CD8-positive, alpha-beta memory T cell (primary cell): ENCODE data around the gene IGFBP2. TPM values are rescaled to one million over a fixed set of nuclear protein-coding genes. Genes with fewer than 3 reads are reported as not detected.

Experiments used
- CTCF ChIA-PET: fragments of 350-600 bp; sonication (Branson Sonifier 250); formaldehyde crosslinking; loops from one replicate; lab custom pipeline; 2021; ENCODE audit warnings: antibody characterized with exemption; lab: Charles Lee
- POLR2A ChIA-PET: fragments of 350-600 bp; sonication (Branson Sonifier 250); formaldehyde crosslinking; loops from one replicate; lab custom pipeline; 2021; ENCODE audit warnings: antibody characterized with exemption; lab: Charles Lee
- DNase-seq, 5 donors: peaks; one replicate each; pipeline versions ENCODE4 v3.0.0 to v3.0.0-alpha.2; 2020 to 2022; ENCODE audit warnings: mixed read lengths in 1 of 5
- H3K27ac ChIP-seq: one replicate; pipeline ENCODE4 v1.7.0; 2013; ENCODE audit warnings: low read depth, mild to moderate bottlenecking, low read length, moderate library complexity
- H3K27me3 ChIP-seq: 2 replicates; pipeline ENCODE4 v1.7.0; 2013; ENCODE audit warnings: low read length, mild to moderate bottlenecking; ENCODE audit not compliant: insufficient read depth, poor library complexity, severe bottlenecking
- H3K36me3 ChIP-seq: 2 replicates; pipeline ENCODE4 v1.7.0; 2013; ENCODE audit warnings: mild to moderate bottlenecking, low read length, moderate library complexity; ENCODE audit not compliant: insufficient read depth
- H3K4me1 ChIP-seq: 2 replicates; pipeline ENCODE4 v1.7.0; 2013; ENCODE audit warnings: mild to moderate bottlenecking, low read length, moderate library complexity; ENCODE audit not compliant: insufficient read depth
- H3K4me3 ChIP-seq: 2 replicates; pipeline ENCODE4 v1.7.0; 2013; ENCODE audit warnings: mild to moderate bottlenecking, low read length
- H3K9me3 ChIP-seq: 2 replicates; pipeline ENCODE4 v1.7.0; 2013; ENCODE audit warnings: mild to moderate bottlenecking, low read length
- H3K27ac Mint-ChIP-seq, 8 donors: one replicate each; pipeline ENCODE4 v1.8.0; 2020 to 2021; ENCODE audit warnings: mixed read lengths in 8 of 8, mild to moderate bottlenecking in 6 of 8, inconsistent platforms in 3 of 8, moderate library complexity in 3 of 8
- H3K27me3 Mint-ChIP-seq, 2 donors: one replicate each; pipeline ENCODE4 v1.8.0; 2020 to 2021; ENCODE audit warnings: mixed read lengths in 2 of 2, mild to moderate bottlenecking in 1 of 2, moderate library complexity in 1 of 2
- H3K36me3 Mint-ChIP-seq, 3 donors: one replicate each; pipeline ENCODE4 v1.8.0; 2020 to 2021; ENCODE audit warnings: mixed read lengths in 3 of 3, inconsistent platforms in 1 of 3, mild to moderate bottlenecking in 1 of 3
- H3K4me1 Mint-ChIP-seq, 3 donors: one replicate each; pipeline ENCODE4 v1.8.0; 2020 to 2021; ENCODE audit warnings: mixed read lengths in 3 of 3, inconsistent platforms in 1 of 3, mild to moderate bottlenecking in 1 of 3
- H3K4me3 Mint-ChIP-seq, 7 donors: one replicate each; pipeline ENCODE4 v1.8.0; 2020 to 2021; ENCODE audit warnings: mixed read lengths in 7 of 7, mild to moderate bottlenecking in 6 of 7, moderate library complexity in 4 of 7, inconsistent platforms in 2 of 7
- H3K9me3 Mint-ChIP-seq, 5 donors: one replicate each; pipeline ENCODE4 v1.8.0; 2020 to 2022; ENCODE audit warnings: mixed read lengths in 5 of 5, mild to moderate bottlenecking in 3 of 5, moderate library complexity in 2 of 5, inconsistent platforms in 1 of 5
- polyA plus RNA-seq: library from polyadenylated mRNA; unstranded; fragments of 300-500 nt; fragmentation: Illumina TruSeq; gene quantifications from one replicate; pipeline ENCODE4 v1.2.3, GENCODE V29; 2021
- total RNA-seq, 2 experiments: library from RNA; stranded (reverse); gene quantifications; one replicate each; pipeline ENCODE4 v1.2.3, GENCODE V29; 2021

IGFBP2 gene
- total and polyA plus RNA-seq, 3 experiments from 2014 or later: 0.84 to 1.2 (median 1.1) TPM

DNA sequence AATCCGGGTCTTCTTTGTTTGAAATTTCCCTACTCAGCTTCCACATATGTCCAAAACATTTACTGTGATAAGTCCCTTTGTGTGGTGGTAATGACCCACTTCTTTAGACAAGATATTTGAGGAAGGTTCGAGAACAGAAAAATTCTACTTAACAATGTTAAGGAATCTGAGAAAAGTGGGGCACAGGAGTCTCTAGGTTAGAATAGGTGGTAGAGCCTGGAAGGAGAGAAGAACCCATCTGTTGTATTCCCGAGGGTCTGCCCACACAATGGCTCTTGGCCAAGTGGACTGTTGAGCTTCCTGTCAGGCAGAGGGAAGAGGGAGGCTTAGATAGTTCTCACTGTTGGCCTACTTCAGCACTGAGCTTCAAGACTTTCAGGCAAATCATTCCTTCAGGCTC, 4.3 kb downstream of the IGFBP2 start:
- ChIA-PET POLR2A (no interaction called here), CTCF (no interaction called here)
- peaks cover 31 to 57% of the 10 kb centered on the region in 2 donors for H3K27me3 Mint-ChIP-seq
- H3K4me1 ChIP-seq: no peaks in the 10 kb centered on the region
- no peak overlapping the region for H3K4me3 ChIP-seq
- H3K36me3 Mint-ChIP-seq: no peaks in the 10 kb centered on the region
- DNase-seq: no peak
- no peaks in the 10 kb centered on the region for H3K36me3 ChIP-seq
- H3K9me3 ChIP-seq: no peaks in the 10 kb centered on the region
- H3K27ac ChIP-seq: no peak overlapping the region
- H3K27ac Mint-ChIP-seq: peak overlapping the region in 1 of 8 donors; percentile 47
- peaks cover 19 to 23% (median 23%) of the 10 kb centered on the region in 3 donors for H3K4me1 Mint-ChIP-seq
- no peaks in the 10 kb centered on the region for H3K9me3 Mint-ChIP-seq
- peaks cover 22% of the 10 kb centered on the region for H3K27me3 ChIP-seq
- no peak overlapping the region for H3K4me3 Mint-ChIP-seq

DNA sequence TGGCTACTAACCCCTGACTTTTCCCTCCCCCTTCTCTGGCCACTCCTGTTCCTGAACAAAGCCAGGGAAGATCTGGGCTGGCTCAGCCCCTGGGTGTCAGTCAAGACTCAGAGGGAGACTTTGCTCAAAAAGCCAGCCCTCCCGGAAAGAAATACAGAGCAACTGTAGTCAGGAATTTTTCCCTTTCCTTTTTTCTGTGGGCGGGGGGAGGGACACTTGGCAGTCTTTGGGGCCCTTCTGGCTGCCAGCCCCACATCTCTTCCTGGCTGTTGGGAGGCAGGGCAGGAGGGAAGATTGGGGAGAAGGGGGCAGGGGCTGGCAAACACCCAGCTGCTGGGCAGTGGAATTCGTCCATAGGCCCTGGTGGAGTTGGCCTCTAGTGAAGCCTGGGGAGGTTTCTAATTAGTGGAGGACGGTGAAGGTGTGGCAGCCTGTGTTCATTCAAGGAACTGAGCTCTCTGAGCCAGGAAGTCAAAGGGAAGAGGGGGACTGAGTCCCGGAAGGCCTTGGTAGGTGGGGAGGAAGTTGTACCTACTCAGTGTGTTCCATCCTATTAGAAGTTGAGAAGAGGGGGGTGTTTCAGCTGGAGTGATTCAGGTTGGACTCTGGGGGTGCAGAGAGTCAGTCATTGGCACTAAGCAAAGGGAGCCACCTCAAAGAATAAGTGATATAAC, 10.9 kb downstream of the IGFBP2 start:
- Histone ChIP-seq H3K27me3 (no peaks in the 10 kb centered on the region), H3K9me3 (no peaks in the 10 kb centered on the region), H3K4me1 (no peaks in the 10 kb centered on the region), H3K27ac (no peak overlapping the region), H3K4me3 (no peak overlapping the region), H3K36me3 (no peaks in the 10 kb centered on the region)
- Mint-ChIP-seq H3K4me1 (peaks cover 0 to 6% (median 0%) of the 10 kb centered on the region in 3 donors), H3K9me3 (no peaks in the 10 kb centered on the region), H3K27ac (no peak overlapping the region), H3K36me3 (peaks cover 0 to 1% (median 0%) of the 10 kb centered on the region in 3 donors), H3K4me3 (no peak overlapping the region), H3K27me3 (peaks cover 0 to 40% of the 10 kb centered on the region in 2 donors)
- ChIA-PET POLR2A (no interaction called here), CTCF (interaction anchor here (0.9 kb wide), 1 partner anchor 22 kb away, joined by 3 read pairs; no protein-coding TSS in a partner anchor)
- no peak for DNase-seq

DNA sequence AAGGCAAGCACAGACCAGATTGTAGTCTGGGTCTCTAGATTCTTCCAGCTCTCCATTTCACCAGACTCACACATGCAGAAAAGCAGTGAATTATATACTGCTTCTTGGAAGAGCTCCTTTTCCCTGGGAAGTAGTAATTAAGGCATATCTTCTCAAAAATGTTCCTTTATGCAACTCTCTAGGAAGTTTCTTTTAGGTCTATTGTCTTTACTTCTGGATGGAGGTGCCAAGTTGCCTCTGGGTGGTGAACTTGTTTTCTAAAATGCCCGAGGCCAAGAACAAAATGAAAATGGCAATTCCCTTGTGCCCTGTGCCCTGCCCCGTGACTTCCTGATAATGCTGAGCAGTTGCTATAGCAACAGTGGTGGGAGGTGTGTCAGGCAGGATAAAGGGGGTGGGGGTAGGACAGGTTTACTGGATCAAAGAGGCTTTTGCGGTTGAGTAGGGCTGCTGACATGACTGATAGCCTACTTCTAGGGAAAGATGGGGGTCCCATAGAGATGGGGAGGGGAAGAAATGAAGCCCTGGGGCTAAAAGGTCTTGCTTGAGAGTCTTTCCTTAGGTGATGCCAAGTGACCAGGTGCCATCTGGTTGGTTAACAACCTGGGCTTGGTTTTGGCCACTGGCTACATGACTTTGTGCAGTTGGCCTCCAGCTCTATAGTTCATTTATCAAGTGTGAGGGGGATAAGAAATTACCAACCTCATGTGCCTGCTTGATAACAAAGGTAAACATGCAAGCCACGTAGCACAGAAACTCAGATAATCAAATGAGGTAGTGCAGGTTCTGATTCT, 11.8 kb downstream of the IGFBP2 start:
- Histone ChIP-seq H3K4me3 (no peak overlapping the region), H3K9me3 (no peaks in the 10 kb centered on the region), H3K4me1 (no peaks in the 10 kb centered on the region), H3K27me3 (no peaks in the 10 kb centered on the region), H3K27ac (no peak overlapping the region), H3K36me3 (no peaks in the 10 kb centered on the region)
- Mint-ChIP-seq H3K27me3 (peaks cover 0 to 37% of the 10 kb centered on the region in 2 donors), H3K36me3 (peaks cover 0 to 1% (median 0%) of the 10 kb centered on the region in 3 donors), H3K4me3 (no peak overlapping the region), H3K27ac (peak overlapping the region in 1 of 8 donors; percentile 8), H3K4me1 (peaks cover 0 to 6% (median 0%) of the 10 kb centered on the region in 3 donors), H3K9me3 (no peaks in the 10 kb centered on the region)
- DNase-seq: no peak
- ChIA-PET CTCF (no interaction called here), POLR2A (no interaction called here)

DNA sequence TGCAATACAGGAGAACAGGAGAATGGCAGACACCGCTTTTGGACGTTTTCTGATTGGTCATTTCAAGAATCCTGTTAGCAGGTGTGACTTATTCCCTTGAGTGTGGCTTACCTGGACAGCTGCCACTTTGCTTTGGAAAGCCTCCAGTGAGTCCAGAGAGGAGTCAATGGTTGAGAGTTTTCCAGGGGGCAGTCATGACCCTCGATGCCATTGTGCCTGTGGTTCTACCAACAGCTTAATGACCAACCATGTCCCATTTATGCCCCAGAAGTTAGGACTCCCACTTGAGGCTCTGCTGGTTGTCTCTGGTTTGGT, 12.4 kb downstream of the IGFBP2 start:
- Mint-ChIP-seq H3K36me3 (peaks cover 0 to 1% (median 0%) of the 10 kb centered on the region in 3 donors), H3K27ac (no peak overlapping the region), H3K4me3 (no peak overlapping the region), H3K4me1 (peaks cover 0 to 6% (median 0%) of the 10 kb centered on the region in 3 donors), H3K9me3 (no peaks in the 10 kb centered on the region), H3K27me3 (peaks cover 0 to 36% of the 10 kb centered on the region in 2 donors)
- Histone ChIP-seq H3K36me3 (no peaks in the 10 kb centered on the region), H3K27me3 (no peaks in the 10 kb centered on the region), H3K9me3 (no peaks in the 10 kb centered on the region), H3K4me3 (no peak overlapping the region), H3K27ac (no peak overlapping the region), H3K4me1 (no peaks in the 10 kb centered on the region)
- ChIA-PET CTCF (no interaction called here), POLR2A (no interaction called here)
- no peak for DNase-seq

DNA sequence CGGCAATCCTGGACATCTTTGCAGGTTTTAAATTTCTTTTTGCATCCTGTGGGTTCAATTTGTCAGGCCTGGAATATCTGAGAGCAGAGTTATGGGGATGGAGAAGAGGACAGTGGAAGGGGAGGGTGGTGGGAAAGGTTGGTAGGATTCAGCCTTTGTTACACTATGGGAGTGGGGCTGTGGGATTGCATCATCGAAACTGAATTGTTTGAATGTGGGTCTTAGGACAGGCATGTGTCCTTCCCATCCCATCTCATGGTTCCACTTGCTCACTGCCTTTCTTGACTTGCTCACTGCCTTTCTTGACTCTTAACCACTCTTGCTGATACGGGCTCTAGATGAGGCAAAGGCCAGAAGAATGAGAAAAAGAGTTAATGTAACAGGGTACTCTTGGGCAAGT, 12.9 kb downstream of the IGFBP2 start:
- POLR2A ChIA-PET: no interaction called here
- H3K9me3 ChIP-seq: no peaks in the 10 kb centered on the region
- no peaks in the 10 kb centered on the region for H3K36me3 ChIP-seq
- no peak overlapping the region for H3K27ac ChIP-seq
- Mint-ChIP-seq H3K4me1 (peaks cover 0 to 6% (median 0%) of the 10 kb centered on the region in 3 donors), H3K27ac (peak overlapping the region in 1 of 8 donors; percentile 26), H3K27me3 (peaks cover 4 to 35% of the 10 kb centered on the region in 2 donors), H3K4me3 (no peak overlapping the region), H3K36me3 (peaks cover 0 to 1% (median 0%) of the 10 kb centered on the region in 3 donors), H3K9me3 (no peaks in the 10 kb centered on the region)
- H3K4me3 ChIP-seq: no peak overlapping the region
- no peaks in the 10 kb centered on the region for H3K4me1 ChIP-seq
- no peak for DNase-seq
- CTCF ChIA-PET: no interaction called here
- H3K27me3 ChIP-seq: no peaks in the 10 kb centered on the region

DNA sequence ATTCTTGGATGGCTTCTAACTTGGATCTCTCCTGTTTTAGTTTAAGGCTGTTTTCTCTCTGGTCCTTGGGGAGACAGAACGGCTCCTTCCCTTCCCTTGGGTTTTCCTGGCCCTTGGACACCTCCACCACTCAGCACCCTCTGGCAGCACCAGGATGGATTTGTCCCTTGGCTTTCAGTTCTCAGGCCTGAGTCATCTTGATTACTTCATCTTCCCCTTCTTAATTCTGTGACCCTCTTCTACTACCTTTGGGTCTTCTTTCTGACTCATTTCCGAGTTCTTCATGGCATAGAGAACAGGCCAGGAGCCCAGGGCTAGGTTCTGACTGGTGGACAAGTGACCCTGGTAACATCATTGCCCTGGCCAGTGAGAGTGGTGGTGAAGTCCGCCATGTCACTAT, 14.9 kb downstream of the IGFBP2 start:
- no peak for DNase-seq
- no peaks in the 10 kb centered on the region for H3K9me3 Mint-ChIP-seq
- H3K36me3 Mint-ChIP-seq: peaks cover 0 to 1% (median 0%) of the 10 kb centered on the region in 3 donors
- no peaks in the 10 kb centered on the region for H3K36me3 ChIP-seq
- no peak overlapping the region for H3K4me3 Mint-ChIP-seq
- H3K27ac Mint-ChIP-seq: no peak overlapping the region
- peaks cover 6 to 41% of the 10 kb centered on the region in 2 donors for H3K27me3 Mint-ChIP-seq
- no peaks in the 10 kb centered on the region for H3K9me3 ChIP-seq
- peaks cover 0 to 6% (median 0%) of the 10 kb centered on the region in 3 donors for H3K4me1 Mint-ChIP-seq
- no peaks in the 10 kb centered on the region for H3K4me1 ChIP-seq
- no peak overlapping the region for H3K27ac ChIP-seq
- no peaks in the 10 kb centered on the region for H3K27me3 ChIP-seq
- ChIA-PET CTCF (no interaction called here), POLR2A (no interaction called here)
- no peak overlapping the region for H3K4me3 ChIP-seq

DNA sequence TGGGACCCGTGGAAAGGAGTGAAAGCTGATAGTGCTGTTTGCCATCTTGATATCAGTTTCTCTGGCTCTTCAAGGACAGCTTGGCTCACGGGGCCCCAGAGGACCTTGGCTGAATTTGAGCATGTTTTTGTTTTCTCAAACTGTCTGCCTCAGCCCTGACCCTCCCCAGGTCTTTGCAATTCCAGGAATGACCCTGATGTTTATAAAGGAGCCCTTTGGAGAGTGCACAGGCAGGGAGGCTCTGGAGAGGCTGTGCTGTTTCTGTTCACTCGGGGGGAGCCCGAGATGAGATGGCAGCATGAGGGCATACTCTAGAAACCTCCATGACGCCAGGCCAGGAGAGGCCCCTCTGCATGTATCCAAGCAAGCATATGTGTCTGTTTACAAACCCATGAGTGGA, 16.4 kb downstream of the IGFBP2 start:
- Histone ChIP-seq H3K4me3 (no peak overlapping the region), H3K27me3 (no peaks in the 10 kb centered on the region), H3K36me3 (no peaks in the 10 kb centered on the region), H3K27ac (no peak overlapping the region), H3K4me1 (no peaks in the 10 kb centered on the region), H3K9me3 (no peaks in the 10 kb centered on the region)
- DNase-seq: no peak
- H3K27ac Mint-ChIP-seq: no peak overlapping the region
- peaks cover 0 to 2% (median 0%) of the 10 kb centered on the region in 3 donors for H3K4me1 Mint-ChIP-seq
- CTCF ChIA-PET: interaction anchor here (0.6 kb wide), 1 partner anchor 18 kb away, joined by 3 read pairs; no protein-coding TSS in a partner anchor
- POLR2A ChIA-PET: no interaction called here
- H3K9me3 Mint-ChIP-seq: no peaks in the 10 kb centered on the region
- peaks cover 0 to 1% (median 0%) of the 10 kb centered on the region in 3 donors for H3K36me3 Mint-ChIP-seq
- H3K4me3 Mint-ChIP-seq: no peak overlapping the region
- peaks cover 6 to 29% of the 10 kb centered on the region in 2 donors for H3K27me3 Mint-ChIP-seq

DNA sequence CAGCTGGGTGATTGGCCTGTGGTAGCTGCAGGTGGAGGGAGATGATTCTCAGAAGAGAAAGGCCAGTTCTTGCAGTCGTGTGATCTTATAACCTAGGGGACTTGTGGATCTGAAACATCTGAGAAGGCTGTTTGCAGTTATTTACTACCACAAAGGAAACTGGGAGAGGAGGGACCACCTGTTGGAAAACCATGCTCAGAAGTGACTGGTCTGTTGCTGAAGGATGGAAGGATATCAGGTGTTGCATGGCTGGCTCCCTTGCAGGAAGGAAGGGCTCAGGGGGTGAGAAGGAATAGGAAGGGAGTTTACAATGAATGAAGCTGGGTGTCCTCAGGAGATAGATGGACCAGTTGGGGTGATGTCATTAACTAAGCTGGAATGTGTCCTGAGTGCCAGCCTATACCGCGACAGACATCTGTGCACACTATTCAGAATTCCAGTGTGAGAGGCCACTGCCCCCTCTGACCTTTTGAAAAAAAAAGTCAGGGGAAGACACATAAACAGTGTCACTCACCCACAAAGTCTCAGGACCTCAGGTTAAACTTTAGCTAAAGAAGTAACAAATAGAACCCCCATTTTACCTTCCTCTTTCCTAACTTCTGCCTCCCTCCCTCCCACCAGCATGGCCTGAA, 17.5 kb downstream of the IGFBP2 start:
- peaks cover 6 to 29% of the 10 kb centered on the region in 2 donors for H3K27me3 Mint-ChIP-seq
- peak overlapping the region in 2 of 8 donors; percentile 14 to 44 for H3K27ac Mint-ChIP-seq
- no peak overlapping the region for H3K4me3 Mint-ChIP-seq
- H3K27ac ChIP-seq: no peak overlapping the region
- ChIA-PET CTCF (no interaction called here), POLR2A (no interaction called here)
- no peaks in the 10 kb centered on the region for H3K4me1 ChIP-seq
- no peaks in the 10 kb centered on the region for H3K4me1 Mint-ChIP-seq
- H3K4me3 ChIP-seq: no peak overlapping the region
- H3K27me3 ChIP-seq: no peaks in the 10 kb centered on the region
- no peaks in the 10 kb centered on the region for H3K36me3 ChIP-seq
- H3K9me3 Mint-ChIP-seq: no peaks in the 10 kb centered on the region
- H3K9me3 ChIP-seq: no peaks in the 10 kb centered on the region
- no peak for DNase-seq
- peaks cover 0 to 1% (median 0%) of the 10 kb centered on the region in 3 donors for H3K36me3 Mint-ChIP-seq
